Ovary (tissue), 3 donors: ENCODE measurements around the gene DOCK2.

Source experiments
- EP300 ChIP-seq: sonication (generic); formaldehyde crosslinking; IDR thresholded peaks from one replicate; pipeline ENCODE4 v1.6.1; 2017; ENCODE audit warnings: antibody characterized with exemption
- POLR2A ChIP-seq: fragments of 450-650 bp; IDR thresholded peaks from one replicate; pipeline ENCODE4 v1.6.1; 2017; ENCODE audit warnings: antibody characterized with exemption, mild to moderate bottlenecking, moderate library complexity
- TF ChIP-seq, protein P1 (sequence below), 3 donors: fragments of 450-650 bp in 2 of 3; fragments of 200-600 bp in 1 of 3; IDR thresholded peaks; one replicate each; pipeline versions ENCODE4 v1.5.1 to v1.8.0; 2016 to 2022; ENCODE audit warnings: antibody characterized with exemption in 3 of 3, mild to moderate bottlenecking in 1 of 3
- donor health status: DM: no; HTN: no; CAD: no.

DNA sequence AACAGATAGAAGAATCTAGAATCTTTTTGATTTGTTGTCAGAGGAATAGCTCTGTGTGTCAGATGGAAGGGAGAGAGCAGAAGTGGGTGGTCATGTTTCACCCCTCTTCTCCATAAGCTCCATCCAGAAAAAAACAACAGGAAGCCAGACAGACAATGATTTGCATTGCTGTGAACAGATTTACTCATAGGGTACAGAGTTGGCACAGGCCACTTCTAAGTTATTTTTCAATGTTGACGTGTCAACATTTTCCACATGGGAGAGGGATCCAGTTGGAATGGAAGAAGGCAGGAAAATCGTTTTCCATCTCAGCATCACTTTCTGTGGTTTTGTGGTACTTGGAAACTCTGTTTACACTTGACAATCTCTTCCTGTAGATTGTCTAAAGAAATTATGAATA lies 256.5 kb downstream of the DOCK2 start:
- TF ChIP-seq POLR2A (no peak), EP300 (no peak)
- TF ChIP-seq, protein P1, sequence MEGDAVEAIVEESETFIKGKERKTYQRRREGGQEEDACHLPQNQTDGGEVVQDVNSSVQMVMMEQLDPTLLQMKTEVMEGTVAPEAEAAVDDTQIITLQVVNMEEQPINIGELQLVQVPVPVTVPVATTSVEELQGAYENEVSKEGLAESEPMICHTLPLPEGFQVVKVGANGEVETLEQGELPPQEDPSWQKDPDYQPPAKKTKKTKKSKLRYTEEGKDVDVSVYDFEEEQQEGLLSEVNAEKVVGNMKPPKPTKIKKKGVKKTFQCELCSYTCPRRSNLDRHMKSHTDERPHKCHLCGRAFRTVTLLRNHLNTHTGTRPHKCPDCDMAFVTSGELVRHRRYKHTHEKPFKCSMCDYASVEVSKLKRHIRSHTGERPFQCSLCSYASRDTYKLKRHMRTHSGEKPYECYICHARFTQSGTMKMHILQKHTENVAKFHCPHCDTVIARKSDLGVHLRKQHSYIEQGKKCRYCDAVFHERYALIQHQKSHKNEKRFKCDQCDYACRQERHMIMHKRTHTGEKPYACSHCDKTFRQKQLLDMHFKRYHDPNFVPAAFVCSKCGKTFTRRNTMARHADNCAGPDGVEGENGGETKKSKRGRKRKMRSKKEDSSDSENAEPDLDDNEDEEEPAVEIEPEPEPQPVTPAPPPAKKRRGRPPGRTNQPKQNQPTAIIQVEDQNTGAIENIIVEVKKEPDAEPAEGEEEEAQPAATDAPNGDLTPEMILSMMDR (IDR thresholded peaks at IDR 0.05): no peak
